ENCODE data around the gene SFTPD.

Gene SFTPD

GRCh38 chr10:79943871-79944270, 5.0 kb downstream of the SFTPD start:
- Histone ChIP-seq H3K36me3 (ENCODE audit: insufficient read depth, low read length) (no peaks in the 10 kb centered on the region), H3K9me3 (ENCODE audit: low read length) (no peaks in the 10 kb centered on the region), H3K27ac (ENCODE audit: low read depth, low read length) (no peak overlapping the region), H3K4me1 (ENCODE audit: insufficient read depth, low read length) (no peaks in the 10 kb centered on the region), H3K4me3 (ENCODE audit: low read depth in 1 of 2, low read length in 2 of 2) (no peak overlapping the region), H3K27me3 (ENCODE audit: control insufficient read depth in 1 of 2, insufficient read depth in 2 of 2, low read length in 2 of 2) (peaks cover 0 to 4% of the 10 kb centered on the region in 2 donors), H3K9ac (ENCODE audit: low read length) (no peak overlapping the region)

- Histone ChIP-seq H3K27ac (ENCODE audit: low read depth, low read length) (no peak overlapping the region), H3K9ac (ENCODE audit: low read length) (no peak overlapping the region), H3K9me3 (ENCODE audit: low read length) (no peaks in the 10 kb centered on the region), H3K4me3 (ENCODE audit: low read depth in 1 of 2, low read length in 2 of 2) (no peak overlapping the region), H3K27me3 (ENCODE audit: control insufficient read depth in 1 of 2, insufficient read depth in 2 of 2, low read length in 2 of 2) (peaks cover 0 to 4% of the 10 kb centered on the region in 2 donors), H3K4me1 (ENCODE audit: insufficient read depth, low read length) (no peaks in the 10 kb centered on the region), H3K36me3 (ENCODE audit: insufficient read depth, low read length) (no peaks in the 10 kb centered on the region)
Observed at GRCh38 chr10:79942261-79943185, 6.4 kb downstream of the SFTPD start.

- no peaks in the 10 kb centered on the region for H3K9me3 ChIP-seq (ENCODE audit: low read length)
- H3K36me3 ChIP-seq (ENCODE audit: insufficient read depth, low read length), result no peaks in the 10 kb centered on the region
- peaks cover 0 to 1% of the 10 kb centered on the region in 2 donors for H3K27me3 ChIP-seq (ENCODE audit: control insufficient read depth in 1 of 2, insufficient read depth in 2 of 2, low read length in 2 of 2)
- no peak overlapping the region for H3K27ac ChIP-seq (ENCODE audit: low read depth, low read length)
- H3K9ac ChIP-seq (ENCODE audit: low read length), result no peak overlapping the region
- no peaks in the 10 kb centered on the region for H3K4me1 ChIP-seq (ENCODE audit: insufficient read depth, low read length)
- no peak overlapping the region for H3K4me3 ChIP-seq (ENCODE audit: low read depth in 1 of 2, low read length in 2 of 2)
Observed at GRCh38 chr10:79941585-79942210, 7.2 kb downstream of the SFTPD start.

- Histone ChIP-seq H3K27me3 (ENCODE audit: control insufficient read depth in 1 of 2, insufficient read depth in 2 of 2, low read length in 2 of 2) (no peaks in the 10 kb centered on the region), H3K4me1 (ENCODE audit: insufficient read depth, low read length) (no peaks in the 10 kb centered on the region), H3K27ac (ENCODE audit: low read depth, low read length) (no peak overlapping the region), H3K4me3 (ENCODE audit: low read depth in 1 of 2, low read length in 2 of 2) (no peak overlapping the region), H3K36me3 (ENCODE audit: insufficient read depth, low read length) (no peaks in the 10 kb centered on the region), H3K9me3 (ENCODE audit: low read length) (no peaks in the 10 kb centered on the region), H3K9ac (ENCODE audit: low read length) (no peak overlapping the region)
Observed at GRCh38 chr10:79941146-79941545, 7.8 kb downstream of the SFTPD start.

GRCh38 chr10:79940431-79940830, 8.5 kb downstream of the SFTPD start:
- Histone ChIP-seq H3K27ac (ENCODE audit: low read depth, low read length) (no peak overlapping the region), H3K9me3 (ENCODE audit: low read length) (no peaks in the 10 kb centered on the region), H3K27me3 (ENCODE audit: control insufficient read depth in 1 of 2, insufficient read depth in 2 of 2, low read length in 2 of 2) (no peaks in the 10 kb centered on the region), H3K4me3 (ENCODE audit: low read depth in 1 of 2, low read length in 2 of 2) (no peak overlapping the region), H3K36me3 (ENCODE audit: insufficient read depth, low read length) (no peaks in the 10 kb centered on the region), H3K9ac (ENCODE audit: low read length) (no peak overlapping the region), H3K4me1 (ENCODE audit: insufficient read depth, low read length) (no peaks in the 10 kb centered on the region)

GRCh38 chr10:79939969-79940368, 8.9 kb downstream of the SFTPD start:
- Histone ChIP-seq H3K4me1 (ENCODE audit: insufficient read depth, low read length) (no peaks in the 10 kb centered on the region), H3K9me3 (ENCODE audit: low read length) (no peaks in the 10 kb centered on the region), H3K36me3 (ENCODE audit: insufficient read depth, low read length) (no peaks in the 10 kb centered on the region), H3K9ac (ENCODE audit: low read length) (no peak overlapping the region), H3K27me3 (ENCODE audit: control insufficient read depth in 1 of 2, insufficient read depth in 2 of 2, low read length in 2 of 2) (no peaks in the 10 kb centered on the region), H3K4me3 (ENCODE audit: low read depth in 1 of 2, low read length in 2 of 2) (no peak overlapping the region), H3K27ac (ENCODE audit: low read depth, low read length) (no peak overlapping the region)

GRCh38 chr10:79938728-79939406, 10.0 kb downstream of the SFTPD start:
- Histone ChIP-seq H3K4me3 (ENCODE audit: low read depth in 1 of 2, low read length in 2 of 2) (no peak overlapping the region), H3K36me3 (ENCODE audit: insufficient read depth, low read length) (no peaks in the 10 kb centered on the region), H3K27me3 (ENCODE audit: control insufficient read depth in 1 of 2, insufficient read depth in 2 of 2, low read length in 2 of 2) (no peaks in the 10 kb centered on the region), H3K27ac (ENCODE audit: low read depth, low read length) (no peak overlapping the region), H3K9ac (ENCODE audit: low read length) (no peak overlapping the region), H3K9me3 (ENCODE audit: low read length) (no peaks in the 10 kb centered on the region), H3K4me1 (ENCODE audit: insufficient read depth, low read length) (no peaks in the 10 kb centered on the region)

GRCh38 chr10:79937701-79938151, 11.2 kb downstream of the SFTPD start:
- Histone ChIP-seq H3K4me1 (ENCODE audit: insufficient read depth, low read length) (no peaks in the 10 kb centered on the region), H3K27me3 (ENCODE audit: control insufficient read depth in 1 of 2, insufficient read depth in 2 of 2, low read length in 2 of 2) (no peaks in the 10 kb centered on the region), H3K36me3 (ENCODE audit: insufficient read depth, low read length) (no peaks in the 10 kb centered on the region), H3K9ac (ENCODE audit: low read length) (no peak overlapping the region), H3K4me3 (ENCODE audit: low read depth in 1 of 2, low read length in 2 of 2) (no peak overlapping the region), H3K9me3 (ENCODE audit: low read length) (no peaks in the 10 kb centered on the region), H3K27ac (ENCODE audit: low read depth, low read length) (no peak overlapping the region)

- H3K4me3 ChIP-seq (ENCODE audit: low read depth in 1 of 2, low read length in 2 of 2), result no peak overlapping the region
- H3K4me1 ChIP-seq (ENCODE audit: insufficient read depth, low read length), result no peaks in the 10 kb centered on the region
- H3K36me3 ChIP-seq (ENCODE audit: insufficient read depth, low read length), result no peaks in the 10 kb centered on the region
- H3K9me3 ChIP-seq (ENCODE audit: low read length), result no peaks in the 10 kb centered on the region
- no peaks in the 10 kb centered on the region for H3K27me3 ChIP-seq (ENCODE audit: control insufficient read depth in 1 of 2, insufficient read depth in 2 of 2, low read length in 2 of 2)
- H3K9ac ChIP-seq (ENCODE audit: low read length), result no peak overlapping the region
- H3K27ac ChIP-seq (ENCODE audit: low read depth, low read length), result no peak overlapping the region
Observed at GRCh38 chr10:79936625-79937615, 12.0 kb downstream of the SFTPD start.

- Histone ChIP-seq H3K4me3 (ENCODE audit: low read depth in 1 of 2, low read length in 2 of 2) (no peak overlapping the region), H3K9me3 (ENCODE audit: low read length) (no peaks in the 10 kb centered on the region), H3K4me1 (ENCODE audit: insufficient read depth, low read length) (no peaks in the 10 kb centered on the region), H3K27ac (ENCODE audit: low read depth, low read length) (no peak overlapping the region), H3K36me3 (ENCODE audit: insufficient read depth, low read length) (no peaks in the 10 kb centered on the region), H3K27me3 (ENCODE audit: control insufficient read depth in 1 of 2, insufficient read depth in 2 of 2, low read length in 2 of 2) (peaks cover 6 to 11% of the 10 kb centered on the region in 2 donors), H3K9ac (ENCODE audit: low read length) (no peak overlapping the region)
Observed at GRCh38 chr10:79933961-79934360, 14.9 kb downstream of the SFTPD start.
